Measurements from ENCODE around the gene LYSMD4. TPM values are rescaled to one million over a fixed set of nuclear protein-coding genes. Genes with fewer than 3 reads are reported as not detected.

LYSMD4 gene
- total RNA-seq, 2 experiments from 2014 or later, result 12.9 to 13.0 TPM

GRCh38 chr15:99682455-99682854 is 50.8 kb downstream of the LYSMD4 start:
- no peak overlapping the region for H3K4me3 ChIP-seq (ENCODE audit: low read length)
- DNase-seq (peak in 2 of 14 experiments; percentile 16 to 37), ATAC-seq (ENCODE audit: poor library complexity) (peak; percentile 48)
- H3K9me3 ChIP-seq (ENCODE audit: control insufficient read depth in 1 of 2, insufficient read depth in 1 of 2, low read length in 2 of 2), result no peaks in the 10 kb centered on the region
- H3K36me3 ChIP-seq (ENCODE audit: insufficient read depth, low read length), result peaks cover 12% of the 10 kb centered on the region
- peak overlapping the region; percentile 72 for H3K27ac Mint-ChIP-seq
- intact Hi-C loops (cut with DNase I, micrococcal nuclease), result loop anchor here in 1 of 2 experiments (10.0 kb wide), 1 partner anchor 58 kb away; no protein-coding TSS in a partner anchor
- H3K4me3 Mint-ChIP-seq, result no peak overlapping the region
- H3K9me3 Mint-ChIP-seq, result peaks cover 2% of the 10 kb centered on the region
- no peaks in the 10 kb centered on the region for H3K27me3 Mint-ChIP-seq
- peak overlapping the region in 1 of 2 donors; percentile 13 for H3K27ac ChIP-seq (ENCODE audit: low read depth in 1 of 2, low read length in 2 of 2)
- peaks cover 55% of the 10 kb centered on the region for H3K4me1 Mint-ChIP-seq (ENCODE audit: low read depth)
- peaks cover 5% of the 10 kb centered on the region for H3K4me1 ChIP-seq (ENCODE audit: insufficient read depth, low read length)
- ChIA-PET CTCF (interaction anchor here (1.5 kb wide), 1 partner anchor 10 kb away, joined by 6 read pairs; no protein-coding TSS in a partner anchor), POLR2A (interaction anchor here (0.7 to 2.7 kb wide), 7 partner anchors 20 to 249 kb away, joined by 3 to 9 read pairs (median 3); partner anchors contain the start of genes LYSMD4 and MEF2A)
- H3K27me3 ChIP-seq (ENCODE audit: control insufficient read depth in 1 of 2, insufficient read depth in 2 of 2, low read length in 2 of 2), result no peaks in the 10 kb centered on the region
- TF ChIP-seq CTCF (IDR thresholded peaks at IDR 0.05), result no peak
- H3K36me3 Mint-ChIP-seq (ENCODE audit: low read depth), result peaks cover 55% of the 10 kb centered on the region

- CTCF ChIA-PET, result interaction anchor here (1.5 kb wide), 1 partner anchor 9 kb away, joined by 6 read pairs; no protein-coding TSS in a partner anchor
- no peak overlapping the region for H3K4me3 ChIP-seq (ENCODE audit: low read length)
- ATAC-seq (ENCODE audit: poor library complexity), result no peak
- intact Hi-C loops (cut with DNase I, micrococcal nuclease), result loop anchor here in 1 of 2 experiments (10.0 kb wide), 1 partner anchor 57 kb away; no protein-coding TSS in a partner anchor
- H3K27me3 ChIP-seq (ENCODE audit: control insufficient read depth in 1 of 2, insufficient read depth in 2 of 2, low read length in 2 of 2), result no peaks in the 10 kb centered on the region
- TF ChIP-seq CTCF (IDR thresholded peaks at IDR 0.05), result no peak
- no peak for DNase-seq
- Mint-ChIP-seq H3K9me3 (peaks cover 2% of the 10 kb centered on the region), H3K27ac (peak overlapping the region; percentile 72), H3K27me3 (no peaks in the 10 kb centered on the region), H3K4me3 (no peak overlapping the region), H3K36me3 (ENCODE audit: low read depth) (peaks cover 55% of the 10 kb centered on the region), H3K4me1 (ENCODE audit: low read depth) (peaks cover 55% of the 10 kb centered on the region)
- peaks cover 15% of the 10 kb centered on the region for H3K36me3 ChIP-seq (ENCODE audit: insufficient read depth, low read length)
- no peaks in the 10 kb centered on the region for H3K9me3 ChIP-seq (ENCODE audit: control insufficient read depth in 1 of 2, insufficient read depth in 1 of 2, low read length in 2 of 2)
- H3K27ac ChIP-seq (ENCODE audit: low read depth in 1 of 2, low read length in 2 of 2), result no peak overlapping the region
- POLR2A ChIA-PET, result interaction anchor here (0.9 to 2.7 kb wide), 4 partner anchors 20 to 51 kb away, joined by 3 to 9 read pairs (median 4); partner anchors contain the start of gene LYSMD4
- peaks cover 5% of the 10 kb centered on the region for H3K4me1 ChIP-seq (ENCODE audit: insufficient read depth, low read length)
Measured at GRCh38 chr15:99681990-99682389, 51.2 kb downstream of the LYSMD4 start.

GRCh38 chr15:99680276-99680675 is 53.0 kb downstream of the LYSMD4 start:
- DNase-seq (no peak), ATAC-seq (ENCODE audit: poor library complexity) (no peak)
- H3K4me3 ChIP-seq (ENCODE audit: low read length), result no peak overlapping the region
- peaks cover 19% of the 10 kb centered on the region for H3K36me3 ChIP-seq (ENCODE audit: insufficient read depth, low read length)
- CTCF ChIA-PET, result no interaction called here
- no peak overlapping the region for H3K27ac ChIP-seq (ENCODE audit: low read depth in 1 of 2, low read length in 2 of 2)
- Mint-ChIP-seq H3K36me3 (ENCODE audit: low read depth) (peaks cover 57% of the 10 kb centered on the region), H3K4me3 (no peak overlapping the region), H3K27me3 (no peaks in the 10 kb centered on the region), H3K27ac (no peak overlapping the region), H3K9me3 (no peaks in the 10 kb centered on the region), H3K4me1 (ENCODE audit: low read depth) (peaks cover 42% of the 10 kb centered on the region)
- no peaks in the 10 kb centered on the region for H3K9me3 ChIP-seq (ENCODE audit: control insufficient read depth in 1 of 2, insufficient read depth in 1 of 2, low read length in 2 of 2)
- H3K27me3 ChIP-seq (ENCODE audit: control insufficient read depth in 1 of 2, insufficient read depth in 2 of 2, low read length in 2 of 2), result no peaks in the 10 kb centered on the region
- POLR2A ChIA-PET, result no interaction called here
- H3K4me1 ChIP-seq (ENCODE audit: insufficient read depth, low read length), result peaks cover 5% of the 10 kb centered on the region
- intact Hi-C loops (cut with DNase I, micrococcal nuclease), result loop anchor here in 1 of 2 experiments (10.0 kb wide), 1 partner anchor 55 kb away; no protein-coding TSS in a partner anchor
- no peak for TF ChIP-seq CTCF (IDR thresholded peaks at IDR 0.05)

All from CD4-positive, alpha-beta T cell (primary cell).